NT2/D1 (cell line): Measurements from ENCODE around the gene ATXN1.

ENCODE experiments used
- SUZ12 ChIP-seq: IDR thresholded peaks from 2 replicates; pipeline ENCODE4 v1.6.1; 2011; ENCODE audit not compliant: insufficient read length, insufficient read depth; ENCODE audit errors: extremely low read depth
- ZNF274 ChIP-seq: IDR thresholded peaks from 2 replicates; pipeline ENCODE4 v1.6.1; 2011; ENCODE audit warnings: mild to moderate bottlenecking, low read depth, low read length

DNA sequence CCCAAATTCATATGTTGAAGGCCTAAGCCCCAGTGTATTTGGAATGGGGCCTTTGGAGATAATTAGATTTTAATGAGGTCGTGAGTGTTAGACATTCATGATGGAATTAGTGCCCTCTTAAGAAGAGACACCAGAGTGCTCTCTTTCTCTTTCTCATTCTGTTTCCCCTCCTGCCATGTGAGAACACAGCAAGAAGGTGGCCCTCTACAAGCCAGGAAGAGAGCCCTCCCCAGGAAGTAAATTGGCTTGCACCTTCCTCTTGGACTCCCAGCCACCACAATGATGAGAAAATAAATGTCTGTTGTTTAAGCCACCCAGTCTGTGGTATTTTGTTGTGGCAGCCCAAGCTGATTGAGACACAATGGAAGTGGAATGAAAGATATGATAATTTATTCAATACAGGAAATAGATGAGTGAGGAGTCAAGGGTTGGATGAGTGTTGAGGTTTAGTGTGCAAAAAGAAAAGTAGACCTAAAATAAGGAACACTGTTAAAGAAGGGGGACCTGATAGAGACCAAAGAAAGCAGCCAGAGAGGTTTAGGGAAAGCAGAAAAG is 25.9 kb upstream of the ATXN1 start:
- no peak for TF ChIP-seq ZNF274
- no peak for TF ChIP-seq SUZ12
